ENCODE results near the gene CASP8. TPM values are rescaled to one million over a fixed set of nuclear protein-coding genes. Genes with fewer than 3 reads are reported as not detected.
"Not testable (repeated sequence)": the region's sequence is repeated elsewhere in the genome, so short reads cannot be mapped to it uniquely, and the experiment has no call there.

CASP8 gene
- total RNA-seq, 2 experiments from 2014 or later = 99.8 to 102 TPM

DNA sequence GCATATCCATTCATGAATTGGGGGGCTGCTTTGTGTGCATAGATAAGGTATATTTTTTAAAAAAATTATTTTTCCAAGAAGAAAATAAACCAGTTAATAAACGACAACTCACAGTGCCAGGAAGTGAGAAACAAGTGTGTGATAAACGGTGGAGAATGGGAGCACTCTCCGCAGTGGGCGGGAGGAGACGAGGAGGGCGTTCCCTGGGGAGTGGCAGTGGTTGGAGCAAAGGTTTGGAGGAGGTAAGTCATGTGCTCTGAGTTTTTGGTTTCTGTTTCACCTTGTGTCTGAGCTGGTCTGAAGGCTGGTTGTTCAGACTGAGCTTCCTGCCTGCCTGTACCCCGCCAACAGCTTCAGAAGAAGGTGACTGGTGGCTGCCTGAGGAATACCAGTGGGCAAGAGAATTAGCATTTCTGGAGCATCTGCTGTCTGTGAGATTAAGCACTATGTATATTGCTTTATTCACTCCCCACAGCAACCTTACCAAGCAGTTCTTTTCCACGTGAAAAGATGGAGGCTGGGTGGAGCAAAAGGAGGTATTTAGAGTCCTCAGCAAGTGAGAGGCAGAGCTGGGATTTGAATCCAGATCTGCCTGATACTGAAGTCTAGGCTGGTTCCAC is 27.0 kb upstream of the CASP8 start:
- Mint-ChIP-seq H3K36me3 (ENCODE audit: low read depth) (peaks cover 33% of the 10 kb centered on the region), H3K9me3 (no peaks in the 10 kb centered on the region), H3K27me3 (no peaks in the 10 kb centered on the region), H3K27ac (peak overlapping the region; percentile 97), H3K4me1 (peaks cover 66% of the 10 kb centered on the region), H3K4me3 (peak overlapping the region; percentile 97)
- ChIA-PET CTCF (interaction anchor here (0.6 to 4.5 kb wide), 35 partner anchors 14 to 547 kb away, joined by 3 to 317 read pairs (median 11); partner anchors contain the start of genes ALS2, CASP10, CASP8 and CFLAR), POLR2A (interaction anchor here (0.6 to 4.6 kb wide), 36 partner anchors 12 to 1034 kb away, joined by 3 to 290 read pairs (median 6); partner anchors contain the start of genes ALS2, CASP10, CASP8 and CFLAR)
- peak; percentile 91 for DNase-seq

DNA sequence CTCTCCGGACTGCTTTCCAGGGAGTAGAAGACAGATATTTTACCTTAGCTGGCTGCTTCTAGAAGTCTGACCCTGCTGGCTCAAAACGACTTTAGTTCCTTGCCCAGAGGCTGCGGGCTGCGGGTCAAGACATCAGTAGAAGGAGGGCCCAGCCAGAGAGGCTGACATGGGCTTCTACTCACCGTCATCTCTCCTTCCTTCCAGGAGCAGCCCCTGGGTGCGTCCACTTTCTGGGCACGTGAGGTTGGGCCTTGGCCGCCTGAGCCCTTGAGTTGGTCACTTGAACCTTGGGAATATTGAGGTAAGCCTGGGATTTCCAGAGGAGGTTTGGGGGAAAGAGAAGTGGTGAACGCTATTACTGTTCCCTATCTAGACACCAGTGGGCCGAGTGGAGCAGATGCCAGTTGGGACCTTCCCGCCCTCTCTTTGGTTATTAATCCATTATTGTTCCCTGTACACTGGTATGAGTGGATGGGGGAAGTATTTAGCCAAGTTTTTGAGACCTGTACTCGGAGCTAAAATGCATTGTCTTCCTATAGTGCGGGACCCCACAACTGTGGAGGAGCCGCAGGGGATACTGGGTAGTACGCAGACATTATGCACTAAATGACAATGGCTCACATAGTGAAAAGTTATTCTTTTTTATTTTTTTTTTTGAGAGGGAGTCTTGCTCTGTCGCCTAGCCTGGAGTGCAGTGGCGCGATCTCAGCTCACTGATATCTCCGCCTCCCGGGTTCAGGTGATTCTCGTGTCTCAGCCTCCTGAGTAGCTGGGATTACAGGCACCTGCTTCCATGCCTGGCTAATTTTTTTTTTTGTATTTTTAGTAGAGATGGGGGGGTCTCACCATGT is 26.3 kb upstream of the CASP8 start:
- POLR2A ChIA-PET = interaction anchor here (0.6 to 4.6 kb wide), 36 partner anchors 13 to 1033 kb away, joined by 3 to 290 read pairs (median 6); partner anchors contain the start of genes ALS2, CASP10, CASP8 and CFLAR
- Mint-ChIP-seq H3K4me1 (peaks cover 60% of the 10 kb centered on the region), H3K4me3 (peak overlapping the region; percentile 97), H3K27ac (peak overlapping the region; percentile 97), H3K36me3 (ENCODE audit: low read depth) (peaks cover 40% of the 10 kb centered on the region), H3K27me3 (no peaks in the 10 kb centered on the region), H3K9me3 (no peaks in the 10 kb centered on the region)
- DNase-seq = peak; percentile 42
- CTCF ChIA-PET = interaction anchor here (0.6 to 4.5 kb wide), 27 partner anchors 14 to 523 kb away, joined by 3 to 317 read pairs (median 26); partner anchors contain the start of genes CASP10, CASP8, CFLAR and NIF3L1

DNA sequence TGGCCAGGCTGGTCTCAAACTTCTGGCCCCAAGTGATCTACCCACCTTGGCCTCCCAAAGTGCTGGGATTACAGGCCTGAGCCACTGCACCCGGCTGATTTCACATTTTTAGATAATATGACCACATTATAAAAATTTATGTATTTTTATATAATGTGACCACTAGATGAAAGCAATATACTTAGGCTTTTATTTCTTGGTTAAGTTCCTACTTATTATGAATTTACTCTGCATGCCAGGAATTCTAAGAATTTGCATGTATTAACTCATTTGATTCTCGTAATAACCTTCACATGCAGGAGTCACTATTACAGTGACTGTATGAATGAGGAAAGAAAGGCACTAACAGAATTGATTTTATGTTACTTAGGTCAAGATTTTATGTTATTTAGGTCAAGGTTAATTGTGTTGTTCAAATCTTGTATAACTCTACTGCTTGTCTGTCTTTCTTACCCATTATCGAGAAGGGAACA is 25.6 kb upstream of the CASP8 start:
- no peaks in the 10 kb centered on the region for H3K9me3 Mint-ChIP-seq
- ChIA-PET CTCF (interaction anchor here (0.7 to 4.5 kb wide), 11 partner anchors 26 to 546 kb away, joined by 3 to 317 read pairs (median 7); partner anchors contain the start of genes ALS2, CASP10, CASP8 and ORC2), POLR2A (interaction anchor here (0.7 to 4.6 kb wide), 24 partner anchors 14 to 1032 kb away, joined by 3 to 290 read pairs (median 10); partner anchors contain the start of genes ALS2, CASP10, CASP8 and CFLAR)
- peak overlapping the region; percentile 97 for H3K4me3 Mint-ChIP-seq
- no peaks in the 10 kb centered on the region for H3K27me3 Mint-ChIP-seq
- DNase-seq = no peak
- peaks cover 45% of the 10 kb centered on the region for H3K36me3 Mint-ChIP-seq (ENCODE audit: low read depth)
- peak overlapping the region; percentile 97 for H3K27ac Mint-ChIP-seq
- peaks cover 59% of the 10 kb centered on the region for H3K4me1 Mint-ChIP-seq

DNA sequence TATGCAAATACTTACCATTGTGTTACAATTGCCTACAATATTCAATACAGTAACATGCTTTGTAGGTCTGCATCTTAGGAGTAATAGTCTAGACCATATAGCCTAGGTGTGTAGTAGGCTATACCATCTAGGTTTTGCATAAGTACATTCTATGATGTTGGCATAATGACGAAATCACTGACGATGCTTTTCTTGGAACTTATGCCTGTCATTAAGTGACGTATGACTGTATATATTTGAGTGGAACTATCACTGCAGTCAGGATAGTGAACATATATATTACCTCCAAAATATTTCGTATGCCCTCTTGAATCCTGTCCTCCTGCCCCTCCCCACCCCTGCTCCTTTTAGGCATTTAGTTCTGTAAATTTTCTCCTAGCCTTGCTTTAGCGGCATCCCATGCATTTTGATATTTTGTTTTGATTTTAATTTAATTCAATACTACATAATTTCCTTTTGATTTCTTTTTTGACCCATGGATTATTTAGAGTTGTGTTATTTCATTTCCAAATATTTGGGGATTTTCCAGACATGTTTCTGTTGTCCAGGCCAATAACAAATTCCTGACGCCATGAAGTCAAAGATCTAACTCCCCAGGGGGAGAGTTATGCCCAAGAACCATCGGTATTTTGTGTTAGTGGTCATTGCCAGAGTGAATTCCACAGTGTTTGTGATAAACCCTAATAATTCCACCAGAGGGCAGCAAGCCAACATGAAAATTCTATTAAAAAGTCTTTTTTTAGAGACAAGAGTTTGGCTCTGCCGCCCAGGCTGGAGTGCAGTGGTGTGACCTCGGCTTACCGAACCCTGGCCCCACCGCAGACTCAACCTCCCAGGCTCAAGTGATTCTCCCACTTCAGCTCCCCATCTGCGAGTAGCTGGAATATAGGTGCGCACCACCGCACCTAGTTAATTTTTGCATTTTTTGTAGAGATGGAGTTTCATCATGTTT is 24.2 kb upstream of the CASP8 start:
- H3K27me3 Mint-ChIP-seq = no peaks in the 10 kb centered on the region
- H3K4me1 Mint-ChIP-seq = peaks cover 59% of the 10 kb centered on the region
- peak overlapping the region; percentile 97 for H3K4me3 Mint-ChIP-seq
- CTCF ChIA-PET = interaction anchor here (0.7 to 4.5 kb wide), 18 partner anchors 15 to 943 kb away, joined by 3 to 317 read pairs (median 4); partner anchors contain the start of genes ALS2, CASP10, CASP8 and CFLAR
- peak overlapping the region; percentile 97 for H3K27ac Mint-ChIP-seq
- POLR2A ChIA-PET = interaction anchor here (1.0 to 4.6 kb wide), 7 partner anchors 17 to 523 kb away, joined by 3 to 290 read pairs (median 12); partner anchors contain the start of gene CASP8
- peaks cover 2% of the 10 kb centered on the region for H3K9me3 Mint-ChIP-seq
- peak; percentile 64 for DNase-seq
- peaks cover 60% of the 10 kb centered on the region for H3K36me3 Mint-ChIP-seq (ENCODE audit: low read depth)

DNA sequence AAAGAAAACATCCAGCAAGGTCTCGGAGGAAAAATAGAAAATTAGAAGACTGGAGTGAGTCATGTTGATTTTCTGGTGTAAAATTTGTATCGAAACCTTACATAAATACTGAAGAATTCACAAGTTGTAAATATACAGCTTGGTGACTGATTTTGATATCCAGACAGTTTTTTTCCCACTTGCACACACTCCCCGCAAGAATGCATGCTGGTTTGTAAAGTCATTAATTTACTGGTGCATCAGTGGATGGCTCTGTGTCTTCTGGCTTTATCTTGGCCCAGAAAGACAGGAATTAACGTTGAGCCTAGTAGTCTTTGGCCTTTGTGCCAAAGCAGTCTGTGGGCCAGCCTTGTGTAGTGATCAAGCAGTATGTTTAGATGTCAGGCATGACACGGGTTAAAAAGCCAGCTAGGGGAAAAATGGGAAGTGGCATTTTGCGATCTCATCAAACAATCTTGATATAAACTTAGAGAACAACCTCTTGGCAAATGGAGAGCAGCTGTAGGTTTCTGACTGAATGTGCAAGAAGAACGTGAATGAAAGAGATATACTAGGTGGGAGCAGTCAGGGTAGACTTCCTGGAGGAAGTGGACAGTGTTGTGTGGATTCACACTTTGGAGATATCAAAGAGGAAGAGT is 22.7 kb upstream of the CASP8 start:
- no peak for DNase-seq
- Mint-ChIP-seq H3K36me3 (ENCODE audit: low read depth) (peaks cover 74% of the 10 kb centered on the region), H3K4me3 (peak overlapping the region; percentile 97), H3K27me3 (no peaks in the 10 kb centered on the region), H3K9me3 (peaks cover 2% of the 10 kb centered on the region), H3K27ac (peak overlapping the region; percentile 97), H3K4me1 (peaks cover 45% of the 10 kb centered on the region)
- ChIA-PET POLR2A (interaction anchor here (0.6 to 4.1 kb wide), 8 partner anchors 9 to 127 kb away, joined by 3 to 104 read pairs (median 6); partner anchors contain the start of genes CASP10 and CASP8), CTCF (interaction anchor here (0.7 to 3.9 kb wide), 10 partner anchors 20 to 234 kb away, joined by 3 to 51 read pairs (median 4); partner anchors contain the start of genes CASP10 and CASP8)

DNA sequence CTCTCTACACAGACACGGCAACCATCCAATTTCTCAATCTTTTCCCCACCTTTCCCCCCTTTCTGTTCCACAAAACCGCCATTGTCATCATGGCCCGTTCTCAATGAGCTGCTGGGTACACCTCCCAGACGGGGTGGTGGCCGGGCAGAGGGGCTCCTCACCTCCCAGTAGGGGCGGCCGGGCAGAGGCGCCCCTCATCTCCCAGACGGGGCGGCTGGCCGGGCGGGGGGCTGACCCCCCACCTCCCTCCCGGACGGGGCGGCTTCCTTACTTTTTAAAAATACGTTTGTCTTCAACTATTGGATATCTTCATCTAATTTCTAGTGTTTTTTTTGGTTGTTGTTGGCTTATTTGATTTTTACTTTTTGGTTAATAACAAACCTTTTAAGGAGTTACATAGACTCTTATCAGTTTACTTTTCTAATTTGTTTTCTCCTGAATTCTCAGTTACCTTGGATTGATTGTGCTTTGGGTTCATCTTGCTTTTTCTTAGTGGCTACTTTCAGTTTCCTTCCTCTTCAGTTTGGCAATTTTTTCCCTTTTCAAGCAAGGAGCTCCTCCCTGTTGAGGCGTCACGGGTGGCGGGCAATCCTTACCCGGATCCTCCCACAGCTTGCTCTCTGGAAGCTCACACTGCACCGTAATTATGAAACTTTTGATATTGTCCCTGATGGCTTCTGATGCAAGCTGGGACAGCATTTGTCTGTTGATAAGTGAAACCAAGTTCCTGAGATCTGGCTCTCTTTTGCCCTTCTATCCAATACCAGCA is 21.0 kb upstream of the CASP8 start:
- H3K36me3 Mint-ChIP-seq (ENCODE audit: low read depth) = peaks cover 75% of the 10 kb centered on the region
- not testable (repeated sequence) for H3K27me3 Mint-ChIP-seq, H3K9me3 Mint-ChIP-seq
- peak overlapping the region; percentile 18 for H3K4me3 Mint-ChIP-seq
- ChIA-PET POLR2A (interaction anchor here (0.8 to 4.1 kb wide), 4 partner anchors 21 to 376 kb away, joined by 3 to 104 read pairs (median 3); partner anchors contain the start of genes CASP8 and TRAK2), CTCF (interaction anchor here (0.5 to 3.9 kb wide), 2 partner anchors 21 to 125 kb away, joined by 3 to 31 read pairs; no protein-coding TSS in a partner anchor)
- H3K27ac Mint-ChIP-seq = peak overlapping the region; percentile 56
- H3K4me1 Mint-ChIP-seq = peaks cover 41% of the 10 kb centered on the region
- peak; percentile 35 for DNase-seq

DNA sequence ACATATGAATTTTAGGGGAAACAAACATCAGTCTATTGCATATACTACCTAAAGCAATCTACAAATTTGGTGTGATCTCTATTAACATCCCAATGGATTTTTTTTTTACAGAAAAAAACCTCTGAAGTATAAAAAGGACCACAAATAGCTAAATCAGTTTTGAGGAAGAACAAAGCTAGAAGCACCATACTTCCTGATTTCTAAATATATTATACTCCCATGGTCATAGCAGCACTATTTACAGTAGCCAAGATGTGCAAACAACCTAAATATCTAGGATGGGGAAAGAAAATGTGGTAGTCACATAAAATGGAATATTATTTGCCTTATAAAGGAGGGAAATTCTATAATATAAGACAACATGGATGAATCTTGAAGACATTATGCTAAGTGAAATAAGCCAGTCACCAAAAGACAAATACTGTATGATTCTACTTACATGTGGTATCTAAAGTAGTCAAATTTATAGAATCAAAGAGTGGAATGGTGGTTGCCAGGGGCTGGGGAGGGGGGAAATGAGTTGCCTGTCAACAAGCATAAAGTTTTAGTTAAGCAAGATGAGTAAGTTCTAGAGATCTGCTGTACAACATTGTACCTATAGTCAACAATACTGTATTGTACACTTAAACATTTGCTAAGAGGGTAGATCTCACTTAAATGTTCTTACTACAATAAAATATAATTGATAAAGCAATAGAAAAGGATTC is 17.6 kb upstream of the CASP8 start:
- ChIA-PET POLR2A (interaction anchor here (0.8 to 15.1 kb wide), 4 partner anchors 10 to 205 kb away, joined by 3 to 205 read pairs (median 3); partner anchors contain the start of gene CASP8), CTCF (interaction anchor here (1.0 to 1.3 kb wide), 3 partner anchors 10 to 121 kb away, joined by 3 to 6 read pairs (median 4); no protein-coding TSS in a partner anchor)
- Mint-ChIP-seq H3K9me3 (peaks cover 2% of the 10 kb centered on the region), H3K27ac (no peak overlapping the region), H3K27me3 (no peaks in the 10 kb centered on the region), H3K36me3 (ENCODE audit: low read depth) (peaks cover 77% of the 10 kb centered on the region), H3K4me1 (peaks cover 31% of the 10 kb centered on the region), H3K4me3 (no peak overlapping the region)
- DNase-seq = no peak

DNA sequence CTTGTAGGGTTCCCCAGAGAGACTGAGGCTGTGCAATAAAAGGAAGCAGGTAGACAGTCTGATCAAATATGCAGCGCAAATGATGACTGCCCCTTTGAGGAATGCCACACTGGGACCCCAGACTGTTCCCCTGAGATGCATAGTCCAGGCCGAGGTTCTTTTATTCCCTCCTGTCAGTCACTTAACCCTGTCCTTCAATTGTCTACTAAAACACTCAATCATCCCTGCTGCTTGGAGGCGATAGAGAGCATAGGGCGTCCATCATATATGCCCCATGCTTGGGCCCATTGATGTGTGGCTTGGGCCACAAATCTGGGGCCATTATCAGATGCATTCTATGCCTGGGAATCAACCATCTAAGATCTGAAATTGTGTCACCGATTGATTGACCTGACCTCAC is 15.5 kb upstream of the CASP8 start:
- H3K4me1 Mint-ChIP-seq = peaks cover 33% of the 10 kb centered on the region
- ChIA-PET CTCF (interaction anchor here (1.6 kb wide), 1 partner anchor 12 kb away, joined by 6 read pairs; no protein-coding TSS in a partner anchor), POLR2A (interaction anchor here (15.1 kb wide), 1 partner anchor 18 kb away, joined by 205 read pairs; the partner anchor contains the start of gene CASP8)
- H3K36me3 Mint-ChIP-seq (ENCODE audit: low read depth) = peaks cover 78% of the 10 kb centered on the region
- H3K27ac Mint-ChIP-seq = no peak overlapping the region
- peaks cover 2% of the 10 kb centered on the region for H3K9me3 Mint-ChIP-seq
- no peaks in the 10 kb centered on the region for H3K27me3 Mint-ChIP-seq
- H3K4me3 Mint-ChIP-seq = no peak overlapping the region
- no peak for DNase-seq

DNA sequence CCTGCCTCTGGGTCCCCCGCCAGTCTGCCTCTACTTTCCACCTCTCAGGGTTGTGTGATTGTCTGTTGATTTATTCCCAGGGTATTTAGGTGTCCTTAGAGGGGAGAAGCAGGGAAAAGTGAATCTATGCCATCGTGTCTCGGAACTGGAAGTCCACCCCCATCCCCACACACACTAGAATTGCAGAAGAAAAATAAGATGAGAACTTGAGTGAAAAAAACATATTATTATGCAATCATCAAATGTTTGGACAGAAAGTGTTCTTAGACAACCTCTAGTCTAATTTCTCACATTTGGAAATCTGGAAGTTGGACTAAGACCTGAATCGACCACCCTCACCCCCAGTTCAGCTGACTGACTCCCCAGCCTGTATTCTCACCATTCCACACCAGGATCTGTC is 14.1 kb upstream of the CASP8 start:
- DNase-seq = no peak
- no peak overlapping the region for H3K4me3 Mint-ChIP-seq
- H3K9me3 Mint-ChIP-seq = peaks cover 8% of the 10 kb centered on the region
- H3K4me1 Mint-ChIP-seq = peaks cover 39% of the 10 kb centered on the region
- peaks cover 78% of the 10 kb centered on the region for H3K36me3 Mint-ChIP-seq (ENCODE audit: low read depth)
- H3K27ac Mint-ChIP-seq = no peak overlapping the region
- no peaks in the 10 kb centered on the region for H3K27me3 Mint-ChIP-seq
- POLR2A ChIA-PET = interaction anchor here (1.0 to 15.1 kb wide), 2 partner anchors 13 to 17 kb away, joined by 3 to 205 read pairs; partner anchors contain the start of gene CASP8
- CTCF ChIA-PET = interaction anchor here (1.0 kb wide), 1 partner anchor 14 kb away, joined by 5 read pairs; no protein-coding TSS in a partner anchor

DNA sequence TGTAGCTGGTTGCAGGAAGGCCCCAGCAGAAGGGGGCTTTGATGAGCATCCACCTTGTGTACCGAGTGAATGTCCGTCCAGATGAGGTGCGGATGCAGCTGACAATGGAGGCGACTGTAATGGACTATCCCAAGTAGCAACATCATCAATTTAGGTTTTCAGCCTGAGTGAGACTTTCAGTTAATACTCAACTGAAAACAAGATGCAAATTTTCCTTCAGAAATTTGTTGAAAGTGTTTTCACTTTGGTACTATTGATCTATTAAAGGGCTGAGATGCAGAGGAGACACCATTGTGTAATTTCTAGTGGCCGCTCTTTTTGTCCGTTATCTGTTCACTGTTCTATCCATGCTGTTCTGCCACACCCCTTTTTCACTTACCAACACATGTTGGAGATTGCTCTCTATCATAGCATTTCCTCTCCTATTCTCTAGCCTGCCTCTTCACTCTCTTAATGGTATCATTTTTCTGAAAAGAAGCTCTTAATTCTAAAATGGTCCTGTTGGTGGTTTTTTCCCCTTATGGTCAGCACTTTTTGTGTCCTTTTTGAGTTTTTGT is 12.0 kb upstream of the CASP8 start:
- Mint-ChIP-seq H3K27me3 (no peaks in the 10 kb centered on the region), H3K9me3 (peaks cover 12% of the 10 kb centered on the region), H3K4me3 (no peak overlapping the region), H3K27ac (no peak overlapping the region), H3K4me1 (peaks cover 56% of the 10 kb centered on the region), H3K36me3 (ENCODE audit: low read depth) (peaks cover 74% of the 10 kb centered on the region)
- POLR2A ChIA-PET = interaction anchor here (0.7 to 15.1 kb wide), 3 partner anchors 8 to 15 kb away, joined by 3 to 205 read pairs (median 4); partner anchors contain the start of gene CASP8
- DNase-seq = no peak
- CTCF ChIA-PET = no interaction called here

Measured in activated CD4-positive, alpha-beta memory T cell treated with anti-CD3 and anti-CD28 coated beads, Interleukin-2, amount 10 ng/mL, durations not matched to agents 7 days and 5 days (primary cell).